H1 (cell line): ENCODE results near the gene DNER.

Experiments used
- ATF2 ChIP-seq: IDR thresholded peaks from 2 replicates; pipeline ENCODE4 v1.6.1; 2012; ENCODE audit warnings: low read length, inconsistent platforms
- BCL11A ChIP-seq, 2 experiments: IDR thresholded peaks; one replicate each; pipeline ENCODE4 v1.6.1; 2011; ENCODE audit warnings: low read depth in 2 of 2, low read length in 2 of 2, mild to moderate bottlenecking in 2 of 2
- CEBPB ChIP-seq: IDR thresholded peaks from 2 replicates; pipeline ENCODE4 v1.6.1; 2012; ENCODE audit warnings: low read depth, low read length
- CHD2 ChIP-seq: IDR thresholded peaks from 2 replicates; pipeline ENCODE4 v1.6.1; 2012; ENCODE audit warnings: low read length, improper control_type of control experiment
- EZH2 ChIP-seq: fragments of 200-600 bp; sonication (generic); IDR thresholded peaks from 2 replicates; pipeline ENCODE4 v1.7.1; 2012; ENCODE audit warnings: low read depth, mild to moderate bottlenecking, moderate library complexity, low read length, inconsistent platforms; ENCODE audit not compliant: severe bottlenecking
- NANOG ChIP-seq: IDR thresholded peaks from 2 replicates; pipeline ENCODE4 v1.6.1; 2011; ENCODE audit warnings: low read length, low read depth, mild to moderate bottlenecking, inconsistent platforms; ENCODE audit not compliant: insufficient read depth, poor library complexity, severe bottlenecking
- POLR2A ChIP-seq, 2 experiments: IDR thresholded peaks; 1 replicate in 1 of 2; 2 replicates in 1 of 2; pipeline ENCODE4 v1.6.1; 2011; ENCODE audit warnings: low read depth in 2 of 2, low read length in 2 of 2, mild to moderate bottlenecking in 2 of 2; ENCODE audit errors: control extremely low read depth in 1 of 2
- RAD21 ChIP-seq, 2 experiments: IDR thresholded peaks in 1 of 2; conservative IDR thresholded peaks in 1 of 2; 2 replicates each; pipeline ENCODE4 v1.6.1; 2011; ENCODE audit warnings: low read depth in 2 of 2, low read length in 2 of 2, improper control_type of control experiment in 1 of 2, inconsistent platforms in 1 of 2, mild to moderate bottlenecking in 1 of 2, moderate library complexity in 1 of 2
- RFX5 ChIP-seq: IDR thresholded peaks from 2 replicates; pipeline ENCODE4 v1.6.1; 2011; ENCODE audit warnings: low read depth, low read length, improper control_type of control experiment, borderline replicate concordance
- RXRA ChIP-seq: IDR thresholded peaks from 2 replicates; pipeline ENCODE4 v1.6.1; 2011; ENCODE audit warnings: low read depth, mild to moderate bottlenecking, low read length, moderate library complexity; ENCODE audit not compliant: insufficient read depth
- YY1 ChIP-seq: IDR thresholded peaks from 2 replicates; pipeline ENCODE4 v1.6.1; 2011; ENCODE audit warnings: low read depth, mild to moderate bottlenecking, low read length
- ZNF274 ChIP-seq: IDR thresholded peaks from 2 replicates; pipeline ENCODE4 v1.7.0; 2012; ENCODE audit warnings: low read length, borderline replicate concordance; ENCODE audit errors: extremely low read depth
- TF ChIP-seq, protein P1 (sequence below), 3 experiments: IDR thresholded peaks; 1 replicate in 2 of 3; 2 replicates in 1 of 3; pipeline versions ENCODE4 v1.5.1 to v1.6.1; 2011; ENCODE audit warnings: low read length in 3 of 3, mild to moderate bottlenecking in 3 of 3, inconsistent platforms in 2 of 3, low read depth in 1 of 3, moderate library complexity in 1 of 3; ENCODE audit not compliant: insufficient read depth in 1 of 3; ENCODE audit errors: control extremely low read depth in 1 of 3

- TF ChIP-seq BCL11A (IDR thresholded peaks at IDR 0.05; ENCODE audit: low read depth in 2 of 2, low read length in 2 of 2) (no peak), NANOG (no peak), RFX5 (no peak), ATF2 (no peak), POLR2A (IDR thresholded peaks at IDR 0.05; ENCODE audit: control extremely low read depth in 1 of 2, low read depth in 2 of 2, low read length in 2 of 2) (no peak), EZH2 (no peak), CHD2 (no peak), CEBPB (no peak), ZNF274 (no peak), RAD21 (IDR thresholded peaks at IDR 0.05 in 1 of 2, conservative IDR thresholded peaks at IDR 0.05 in 1 of 2; ENCODE audit: low read depth in 2 of 2, low read length in 2 of 2) (peak; percentile 53 to 66), RXRA (no peak), YY1 (no peak)
- TF ChIP-seq, protein P1, sequence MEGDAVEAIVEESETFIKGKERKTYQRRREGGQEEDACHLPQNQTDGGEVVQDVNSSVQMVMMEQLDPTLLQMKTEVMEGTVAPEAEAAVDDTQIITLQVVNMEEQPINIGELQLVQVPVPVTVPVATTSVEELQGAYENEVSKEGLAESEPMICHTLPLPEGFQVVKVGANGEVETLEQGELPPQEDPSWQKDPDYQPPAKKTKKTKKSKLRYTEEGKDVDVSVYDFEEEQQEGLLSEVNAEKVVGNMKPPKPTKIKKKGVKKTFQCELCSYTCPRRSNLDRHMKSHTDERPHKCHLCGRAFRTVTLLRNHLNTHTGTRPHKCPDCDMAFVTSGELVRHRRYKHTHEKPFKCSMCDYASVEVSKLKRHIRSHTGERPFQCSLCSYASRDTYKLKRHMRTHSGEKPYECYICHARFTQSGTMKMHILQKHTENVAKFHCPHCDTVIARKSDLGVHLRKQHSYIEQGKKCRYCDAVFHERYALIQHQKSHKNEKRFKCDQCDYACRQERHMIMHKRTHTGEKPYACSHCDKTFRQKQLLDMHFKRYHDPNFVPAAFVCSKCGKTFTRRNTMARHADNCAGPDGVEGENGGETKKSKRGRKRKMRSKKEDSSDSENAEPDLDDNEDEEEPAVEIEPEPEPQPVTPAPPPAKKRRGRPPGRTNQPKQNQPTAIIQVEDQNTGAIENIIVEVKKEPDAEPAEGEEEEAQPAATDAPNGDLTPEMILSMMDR (IDR thresholded peaks at IDR 0.05; ENCODE audit: control extremely low read depth in 1 of 3, insufficient read depth in 1 of 3, low read depth in 1 of 3, low read length in 3 of 3), result peak in 2 of 3 experiments; percentile 48 to 60; a peak in 3 of 4 replicates
These were observed 136.1 kb downstream of the DNER start for GRCh38 chr2:229578052-229578846.
